Measurements from ENCODE around the gene HECW1. TPM values are rescaled to one million over a fixed set of nuclear protein-coding genes. Genes with fewer than 3 reads are reported as not detected.
"Not testable (repeated sequence)": the region's sequence is repeated elsewhere in the genome, so short reads cannot be mapped to it uniquely, and the experiment has no call there.

The HECW1 gene
- total RNA-seq, 1 donor: under 0.01 TPM

GRCh38 chr7:43481902-43482678 is 369.6 kb downstream of the HECW1 start:
- Histone ChIP-seq H3K4me1 (ENCODE audit: insufficient read depth, low read length) (no peaks in the 10 kb centered on the region), H3K27me3 (ENCODE audit: insufficient read depth, low read length) (no peaks in the 10 kb centered on the region), H3K4me3 (ENCODE audit: low read length) (no peak overlapping the region), H3K9me3 (ENCODE audit: low read depth, low read length) (no peaks in the 10 kb centered on the region)

- Histone ChIP-seq H3K9me3 (ENCODE audit: low read depth, low read length) (no peaks in the 10 kb centered on the region), H3K4me1 (ENCODE audit: insufficient read depth, low read length) (no peaks in the 10 kb centered on the region), H3K27me3 (ENCODE audit: insufficient read depth, low read length) (no peaks in the 10 kb centered on the region), H3K4me3 (ENCODE audit: low read length) (no peak overlapping the region)
Observed at GRCh38 chr7:43482679-43483252, 370.3 kb downstream of the HECW1 start.

GRCh38 chr7:43484678-43485395 is 372.4 kb downstream of the HECW1 start:
- H3K4me1 ChIP-seq (ENCODE audit: insufficient read depth, low read length): no peaks in the 10 kb centered on the region
- no peak overlapping the region for H3K4me3 ChIP-seq (ENCODE audit: low read length)
- no peaks in the 10 kb centered on the region for H3K9me3 ChIP-seq (ENCODE audit: low read depth, low read length)
- no peaks in the 10 kb centered on the region for H3K27me3 ChIP-seq (ENCODE audit: insufficient read depth, low read length)

GRCh38 chr7:43485580-43485979 is 373.1 kb downstream of the HECW1 start:
- Histone ChIP-seq H3K4me3 (ENCODE audit: low read length) (no peak overlapping the region), H3K9me3 (ENCODE audit: low read depth, low read length) (no peaks in the 10 kb centered on the region), H3K4me1 (ENCODE audit: insufficient read depth, low read length) (no peaks in the 10 kb centered on the region), H3K27me3 (ENCODE audit: insufficient read depth, low read length) (no peaks in the 10 kb centered on the region)

GRCh38 chr7:43486008-43486407 is 373.6 kb downstream of the HECW1 start:
- H3K9me3 ChIP-seq (ENCODE audit: low read depth, low read length); H3K4me1 ChIP-seq (ENCODE audit: insufficient read depth, low read length); H3K4me3 ChIP-seq (ENCODE audit: low read length); H3K27me3 ChIP-seq (ENCODE audit: insufficient read depth, low read length): not testable (repeated sequence)

- Histone ChIP-seq H3K4me1 (ENCODE audit: insufficient read depth, low read length) (no peaks in the 10 kb centered on the region), H3K27me3 (ENCODE audit: insufficient read depth, low read length) (no peaks in the 10 kb centered on the region), H3K4me3 (ENCODE audit: low read length) (no peak overlapping the region), H3K9me3 (ENCODE audit: low read depth, low read length) (no peaks in the 10 kb centered on the region)
Observed at GRCh38 chr7:43486634-43487033, 374.2 kb downstream of the HECW1 start.

- Histone ChIP-seq H3K27me3 (ENCODE audit: insufficient read depth, low read length) (no peaks in the 10 kb centered on the region), H3K4me3 (ENCODE audit: low read length) (no peak overlapping the region), H3K9me3 (ENCODE audit: low read depth, low read length) (no peaks in the 10 kb centered on the region), H3K4me1 (ENCODE audit: insufficient read depth, low read length) (no peaks in the 10 kb centered on the region)
Observed at GRCh38 chr7:43487731-43488073, 375.3 kb downstream of the HECW1 start.

- no peaks in the 10 kb centered on the region for H3K9me3 ChIP-seq (ENCODE audit: low read depth, low read length)
- no peaks in the 10 kb centered on the region for H3K27me3 ChIP-seq (ENCODE audit: insufficient read depth, low read length)
- no peak overlapping the region for H3K4me3 ChIP-seq (ENCODE audit: low read length)
- no peaks in the 10 kb centered on the region for H3K4me1 ChIP-seq (ENCODE audit: insufficient read depth, low read length)
Observed at GRCh38 chr7:43489257-43489656, 376.8 kb downstream of the HECW1 start.

- no peak overlapping the region for H3K4me3 ChIP-seq (ENCODE audit: low read length)
- H3K27me3 ChIP-seq (ENCODE audit: insufficient read depth, low read length): no peaks in the 10 kb centered on the region
- H3K9me3 ChIP-seq (ENCODE audit: low read depth, low read length): no peaks in the 10 kb centered on the region
- no peaks in the 10 kb centered on the region for H3K4me1 ChIP-seq (ENCODE audit: insufficient read depth, low read length)
Observed at GRCh38 chr7:43490016-43490415, 377.6 kb downstream of the HECW1 start.

GRCh38 chr7:43491123-43491522 is 378.7 kb downstream of the HECW1 start:
- H3K9me3 ChIP-seq (ENCODE audit: low read depth, low read length): no peaks in the 10 kb centered on the region

GRCh38 chr7:43491984-43492383 is 379.5 kb downstream of the HECW1 start:
- H3K9me3 ChIP-seq (ENCODE audit: low read depth, low read length): no peaks in the 10 kb centered on the region
- H3K4me1 ChIP-seq (ENCODE audit: insufficient read depth, low read length): no peaks in the 10 kb centered on the region
- no peak overlapping the region for H3K4me3 ChIP-seq (ENCODE audit: low read length)
- no peaks in the 10 kb centered on the region for H3K27me3 ChIP-seq (ENCODE audit: insufficient read depth, low read length)

More at GRCh38 chr7:43491123-43491522, 378.7 kb downstream of the HECW1 start:
- Histone ChIP-seq H3K4me1 (ENCODE audit: insufficient read depth, low read length) (no peaks in the 10 kb centered on the region), H3K4me3 (ENCODE audit: low read length) (no peak overlapping the region), H3K27me3 (ENCODE audit: insufficient read depth, low read length) (no peaks in the 10 kb centered on the region)

GRCh38 chr7:43492896-43493295 is 380.4 kb downstream of the HECW1 start:
- Histone ChIP-seq H3K27me3 (ENCODE audit: insufficient read depth, low read length) (no peaks in the 10 kb centered on the region), H3K4me1 (ENCODE audit: insufficient read depth, low read length) (no peaks in the 10 kb centered on the region), H3K4me3 (ENCODE audit: low read length) (no peak overlapping the region), H3K9me3 (ENCODE audit: low read depth, low read length) (no peaks in the 10 kb centered on the region)

- Histone ChIP-seq H3K27me3 (ENCODE audit: insufficient read depth, low read length) (no peaks in the 10 kb centered on the region), H3K4me3 (ENCODE audit: low read length) (no peak overlapping the region), H3K4me1 (ENCODE audit: insufficient read depth, low read length) (no peaks in the 10 kb centered on the region), H3K9me3 (ENCODE audit: low read depth, low read length) (no peaks in the 10 kb centered on the region)
Observed at GRCh38 chr7:43495572-43495971, 383.1 kb downstream of the HECW1 start.

GRCh38 chr7:43496596-43496995 is 384.1 kb downstream of the HECW1 start:
- Histone ChIP-seq H3K4me3 (ENCODE audit: low read length) (no peak overlapping the region), H3K27me3 (ENCODE audit: insufficient read depth, low read length) (no peaks in the 10 kb centered on the region), H3K4me1 (ENCODE audit: insufficient read depth, low read length) (no peaks in the 10 kb centered on the region), H3K9me3 (ENCODE audit: low read depth, low read length) (no peaks in the 10 kb centered on the region)

- no peaks in the 10 kb centered on the region for H3K27me3 ChIP-seq (ENCODE audit: insufficient read depth, low read length)
- H3K9me3 ChIP-seq (ENCODE audit: low read depth, low read length): no peaks in the 10 kb centered on the region
- H3K4me1 ChIP-seq (ENCODE audit: insufficient read depth, low read length): no peaks in the 10 kb centered on the region
- H3K4me3 ChIP-seq (ENCODE audit: low read length): no peak overlapping the region
Observed at GRCh38 chr7:43501870-43502269, 389.4 kb downstream of the HECW1 start.
